GM12878 (cell line): ENCODE data around the gene NTRK3. TPM values are rescaled to one million over a fixed set of nuclear protein-coding genes. Genes with fewer than 3 reads are reported as not detected.

Experiments used
- ATAC-seq: fragments of 200-7000 bp; cut with Tn5 transposase; 3 replicates; pipeline ENCODE4 v1.9.1; 2020; ENCODE audit warnings: mild to moderate bottlenecking, moderate library complexity
- BruUV-seq: library from RNA; stranded (reverse); fragments of 400-500 nt; replicated peaks from 2 replicates; lab custom pipeline; 2021; lab: Mats Ljungman, UMichigan
- CTCF ChIA-PET: fragments of 300-600 bp; sonication (Branson Sonifier 250); formaldehyde crosslinking; extraction: SDS; loops from one replicate; lab custom pipeline; 2021; ENCODE audit warnings: inconsistent platforms; lab: Yijun Ruan, JAX
- POLR2A ChIA-PET: fragments of 350-600 bp; formaldehyde crosslinking; extraction: SDS; loops from one replicate; lab custom pipeline; 2021; ENCODE audit warnings: inconsistent platforms; lab: Charles Lee
- RAD21 ChIA-PET: fragments of 300-600 bp; sonication (Branson Sonifier 250); formaldehyde crosslinking; loops from one replicate; lab custom pipeline; 2023; ENCODE audit warnings: antibody characterized with exemption; ENCODE audit not compliant: unreplicated experiment; lab: Charles Lee
- SMC1A ChIA-PET: fragments of 300-600 bp; sonication (Branson Sonifier 250); formaldehyde crosslinking; loops from one replicate; lab custom pipeline; 2023; ENCODE audit not compliant: unreplicated experiment, uncharacterized antibody; lab: Charles Lee
- DNase-seq: peaks from one replicate; pipeline ENCODE4 v3.0.0-alpha.2; 2011; ENCODE audit warnings: low read depth, low spot score
- FAIRE-seq: peaks from 3 replicates; lab custom pipeline; 2011; peaks lifted over from hg19 to GRCh38; lab: Jason Lieb, UNC
- H2AFZ ChIP-seq: 2 replicates; pipeline ENCODE4 v1.6.0; 2011; ENCODE audit warnings: low read depth, low read length, control low read depth; ENCODE audit not compliant: control insufficient read depth
- H3K27ac ChIP-seq: 2 replicates; pipeline ENCODE4 v1.5.1; 2011; ENCODE audit warnings: control low read depth; ENCODE audit not compliant: control insufficient read depth, insufficient read depth
- H3K27me3 ChIP-seq, 2 experiments: replicated peaks in 1 of 2; 2 replicates each; pipeline versions ENCODE4 v1.6.0 to v1.6.1; 2011; ENCODE audit warnings: low read length in 1 of 2; ENCODE audit not compliant: control insufficient read depth in 2 of 2, insufficient read depth in 2 of 2
- H3K36me3 ChIP-seq, 2 experiments: 2 replicates each; pipeline ENCODE4 v1.5.1; 2011; ENCODE audit warnings: low read length in 1 of 2; ENCODE audit not compliant: control insufficient read depth in 2 of 2, insufficient read depth in 2 of 2
- H3K4me1 ChIP-seq: 2 replicates; pipeline ENCODE4 v1.6.1; 2011; ENCODE audit warnings: mild to moderate bottlenecking, low read length, moderate library complexity, mixed read lengths; ENCODE audit not compliant: control insufficient read depth, insufficient read depth
- H3K4me2 ChIP-seq: 2 replicates; pipeline ENCODE4 v1.6.0; 2011; ENCODE audit warnings: control low read depth; ENCODE audit not compliant: control insufficient read depth, insufficient read depth
- H3K4me3 ChIP-seq: fragments of 200-600 bp; sonication (generic); 2 replicates; pipeline ENCODE4 v1.5.1; 2016
- H3K79me2 ChIP-seq: 2 replicates; pipeline ENCODE4 v1.6.0; 2011; ENCODE audit warnings: low read length; ENCODE audit not compliant: control insufficient read depth, insufficient read depth
- H3K9ac ChIP-seq: 2 replicates; pipeline ENCODE4 v1.8.0; 2011; ENCODE audit warnings: low read length, control low read depth, mixed read lengths; ENCODE audit not compliant: control insufficient read depth, insufficient read depth
- H3K9me3 ChIP-seq: replicated peaks from 3 replicates; pipeline ENCODE4 v1.5.1; 2011; ENCODE audit warnings: mild to moderate bottlenecking, low read length; ENCODE audit not compliant: control insufficient read depth, insufficient read depth
- H4K20me1 ChIP-seq: 2 replicates; pipeline ENCODE4 v1.6.0; 2011; ENCODE audit not compliant: control insufficient read depth, insufficient read depth
- ASH2L ChIP-seq: fragments of 300-600, 200-600 bp; sonication (generic); IDR thresholded peaks from 2 replicates; pipeline ENCODE4 v1.6.1; 2017; ENCODE audit warnings: low read depth, mild to moderate bottlenecking, borderline replicate concordance
- EED ChIP-seq: sonication (generic); IDR thresholded peaks from 2 replicates; pipeline ENCODE4 v1.6.1; 2016; ENCODE audit warnings: antibody characterized with exemption, low read depth
- FOXM1 ChIP-seq: IDR thresholded peaks from 2 replicates; pipeline ENCODE4 v1.6.1; 2012; ENCODE audit warnings: low read depth, mild to moderate bottlenecking, inconsistent platforms, low read length, moderate library complexity
- JUND ChIP-seq: IDR thresholded peaks from 2 replicates; pipeline ENCODE4 v1.6.1; 2012; ENCODE audit warnings: low read depth, mild to moderate bottlenecking, low read length, improper control_type of control experiment, moderate library complexity
- MTA3 ChIP-seq: IDR thresholded peaks from 2 replicates; pipeline ENCODE4 v1.6.1; 2012; ENCODE audit warnings: low read length, inconsistent platforms, borderline replicate concordance
- MXI1 ChIP-seq: fragments of 150-350 bp; IDR thresholded peaks from 2 replicates; pipeline ENCODE4 v1.6.1; 2011; ENCODE audit warnings: low read depth, mild to moderate bottlenecking, inconsistent platforms, low read length, improper control_type of control experiment
- MYC ChIP-seq: IDR thresholded peaks from 2 replicates; pipeline ENCODE4 v1.6.1; 2011; ENCODE audit warnings: mild to moderate bottlenecking, low read length, moderate library complexity, inconsistent platforms; ENCODE audit not compliant: insufficient read depth, insufficient replicate concordance, insufficient read length, severe bottlenecking
- POLR2AphosphoS5 ChIP-seq: IDR thresholded peaks from 2 replicates; pipeline ENCODE4 v1.6.1; 2011; ENCODE audit warnings: mild to moderate bottlenecking, low read length, inconsistent platforms
- ZNF217 ChIP-seq: fragments of 450-650 bp; IDR thresholded peaks from 2 replicates; pipeline ENCODE4 v1.6.1; 2017; ENCODE audit warnings: antibody characterized with exemption, mild to moderate bottlenecking
- ZNF622 ChIP-seq: fragments of 450-650 bp; IDR thresholded peaks from 2 replicates; pipeline ENCODE4 v1.6.1; 2017; ENCODE audit warnings: mild to moderate bottlenecking, inconsistent platforms
- WGBS: methylation state at CpG from one replicate; pipeline ENCODE4 v1.1.6; 2016; ENCODE audit warnings: low lambda C conversion rate; ENCODE audit not compliant: insufficient replicate concordance, insufficient coverage; ENCODE audit errors: missing lambda C conversion rate; 5-methylcytosine and 5-hydroxymethylcytosine counted together
- in situ Hi-C: fragments of 300-500 bp; cut with MboI; formaldehyde crosslinking; loops from 9 replicates; pipeline ENCODE4 v1.14.3; 2018; ENCODE audit warnings: mixed read lengths
- intact Hi-C: fragments of 100-400 bp; cut with micrococcal nuclease; formaldehyde crosslinking; loops from one replicate; pipeline ENCODE4 v1.14.2; 2022; ENCODE audit not compliant: unreplicated experiment
- polyA plus RNA-seq, 11 experiments: library from polyadenylated mRNA; depleted of rRNA in 4 of 11; unstranded in 6 of 11; stranded (reverse) in 5 of 11; fragments of >200 nt; fragmentation: Nextera tagmentation in 4 of 11; fragmentation: Illumina TruSeq in 1 of 11; extraction: Ambion mirVana in 4 of 11; extraction: Trizol in 1 of 11; gene quantifications; 1 replicate in 1 of 11; 2 replicates in 10 of 11; pipeline versions ENCODE4 v1.2.1 to v1.2.3, GENCODE V29; 2011 to 2016; ENCODE audit warnings: inconsistent platforms in 2 of 11, missing spikeins in 2 of 11, low read depth in 1 of 11
- total RNA-seq, 4 experiments: library from RNA; depleted of rRNA in 3 of 4; stranded (reverse); fragments of >200 nt in 3 of 4; fragmentation: Illumina TruSeq in 1 of 4; extraction: Trizol in 1 of 4; gene quantifications; 2 replicates each; pipeline versions ENCODE4 v1.2.1 to v1.2.3, GENCODE V29; 2013 to 2021
- TF ChIP-seq, protein P1 (sequence below): fragments of 450-650 bp; conservative IDR thresholded peaks from 2 replicates; pipeline ENCODE4 v1.6.1; 2017; ENCODE audit warnings: mild to moderate bottlenecking, moderate library complexity
- TF ChIP-seq, protein P2 (sequence below): fragments of 450-650 bp; formaldehyde crosslinking; IDR thresholded peaks from 2 replicates; pipeline ENCODE4 v1.5.0; 2022; ENCODE audit warnings: mild to moderate bottlenecking, missing genetic modification characterization

The NTRK3 gene
- total and polyA plus RNA-seq, 10 of the 15 experiments (the other 5 are each of a cell fraction or from before 2014, with no cell fraction given), result not detected

DNA sequence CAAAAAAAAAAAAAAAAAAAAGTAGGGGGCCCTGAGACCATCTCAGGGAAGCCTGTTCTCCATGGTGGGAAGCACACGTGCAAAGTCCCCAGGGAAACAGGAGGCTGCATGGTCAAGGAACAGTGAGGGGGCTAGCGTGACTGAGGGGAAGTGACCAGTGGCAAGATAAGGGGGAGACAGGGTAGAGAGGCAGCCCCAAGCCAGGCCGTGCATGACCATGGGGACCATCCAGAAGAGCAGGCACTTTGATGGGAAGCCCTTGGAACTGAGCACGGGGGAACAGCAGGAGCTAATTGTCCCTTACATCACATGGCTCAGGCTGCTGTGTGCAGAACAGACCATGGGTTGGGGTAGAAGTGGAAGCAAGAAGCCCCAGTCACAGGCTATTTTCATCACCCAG, 196.2 kb downstream of the NTRK3 start:
- intact Hi-C loops, result no loop called here
- FAIRE-seq, result no peak
- SMC1A ChIA-PET, result no interaction called here

More for the DNA sequence above, 196.2 kb downstream of the NTRK3 start:
- no peak for DNase-seq
- ChIA-PET CTCF (no interaction called here), POLR2A (no interaction called here), RAD21 (no interaction called here)
- no peaks in the 10 kb centered on the region for H3K4me1 ChIP-seq
- no peaks in the 10 kb centered on the region for H3K27me3 ChIP-seq
- no peak for ATAC-seq
- BruUV-seq, result no TSS peak
- no peak overlapping the region for H2AFZ ChIP-seq
- H3K4me3 ChIP-seq, result no peak overlapping the region
- no peaks in the 10 kb centered on the region for H3K9me3 ChIP-seq
- H3K79me2 ChIP-seq, result no peaks in the 10 kb centered on the region
- WGBS, result 17% methylated on average over 4 of the region's 4 CpGs
- H3K27ac ChIP-seq, result no peak overlapping the region
- no peaks in the 10 kb centered on the region for H4K20me1 ChIP-seq
- H3K4me2 ChIP-seq, result no peak overlapping the region
- H3K9ac ChIP-seq, result no peak overlapping the region
- in situ Hi-C loops, result no loop called here
- H3K36me3 ChIP-seq, result no peaks in the 10 kb centered on the region
- TF ChIP-seq MTA3 (no peak), FOXM1 (no peak), MXI1 (no peak), ZNF622 (no peak), EED (no peak), ASH2L (no peak), MYC (no peak), ZNF217 (no peak), POLR2AphosphoS5 (no peak), JUND (no peak)
- TF ChIP-seq, protein P1, sequence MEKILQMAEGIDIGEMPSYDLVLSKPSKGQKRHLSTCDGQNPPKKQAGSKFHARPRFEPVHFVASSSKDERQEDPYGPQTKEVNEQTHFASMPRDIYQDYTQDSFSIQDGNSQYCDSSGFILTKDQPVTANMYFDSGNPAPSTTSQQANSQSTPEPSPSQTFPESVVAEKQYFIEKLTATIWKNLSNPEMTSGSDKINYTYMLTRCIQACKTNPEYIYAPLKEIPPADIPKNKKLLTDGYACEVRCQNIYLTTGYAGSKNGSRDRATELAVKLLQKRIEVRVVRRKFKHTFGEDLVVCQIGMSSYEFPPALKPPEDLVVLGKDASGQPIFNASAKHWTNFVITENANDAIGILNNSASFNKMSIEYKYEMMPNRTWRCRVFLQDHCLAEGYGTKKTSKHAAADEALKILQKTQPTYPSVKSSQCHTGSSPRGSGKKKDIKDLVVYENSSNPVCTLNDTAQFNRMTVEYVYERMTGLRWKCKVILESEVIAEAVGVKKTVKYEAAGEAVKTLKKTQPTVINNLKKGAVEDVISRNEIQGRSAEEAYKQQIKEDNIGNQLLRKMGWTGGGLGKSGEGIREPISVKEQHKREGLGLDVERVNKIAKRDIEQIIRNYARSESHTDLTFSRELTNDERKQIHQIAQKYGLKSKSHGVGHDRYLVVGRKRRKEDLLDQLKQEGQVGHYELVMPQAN, result no peak
- TF ChIP-seq, protein P2, sequence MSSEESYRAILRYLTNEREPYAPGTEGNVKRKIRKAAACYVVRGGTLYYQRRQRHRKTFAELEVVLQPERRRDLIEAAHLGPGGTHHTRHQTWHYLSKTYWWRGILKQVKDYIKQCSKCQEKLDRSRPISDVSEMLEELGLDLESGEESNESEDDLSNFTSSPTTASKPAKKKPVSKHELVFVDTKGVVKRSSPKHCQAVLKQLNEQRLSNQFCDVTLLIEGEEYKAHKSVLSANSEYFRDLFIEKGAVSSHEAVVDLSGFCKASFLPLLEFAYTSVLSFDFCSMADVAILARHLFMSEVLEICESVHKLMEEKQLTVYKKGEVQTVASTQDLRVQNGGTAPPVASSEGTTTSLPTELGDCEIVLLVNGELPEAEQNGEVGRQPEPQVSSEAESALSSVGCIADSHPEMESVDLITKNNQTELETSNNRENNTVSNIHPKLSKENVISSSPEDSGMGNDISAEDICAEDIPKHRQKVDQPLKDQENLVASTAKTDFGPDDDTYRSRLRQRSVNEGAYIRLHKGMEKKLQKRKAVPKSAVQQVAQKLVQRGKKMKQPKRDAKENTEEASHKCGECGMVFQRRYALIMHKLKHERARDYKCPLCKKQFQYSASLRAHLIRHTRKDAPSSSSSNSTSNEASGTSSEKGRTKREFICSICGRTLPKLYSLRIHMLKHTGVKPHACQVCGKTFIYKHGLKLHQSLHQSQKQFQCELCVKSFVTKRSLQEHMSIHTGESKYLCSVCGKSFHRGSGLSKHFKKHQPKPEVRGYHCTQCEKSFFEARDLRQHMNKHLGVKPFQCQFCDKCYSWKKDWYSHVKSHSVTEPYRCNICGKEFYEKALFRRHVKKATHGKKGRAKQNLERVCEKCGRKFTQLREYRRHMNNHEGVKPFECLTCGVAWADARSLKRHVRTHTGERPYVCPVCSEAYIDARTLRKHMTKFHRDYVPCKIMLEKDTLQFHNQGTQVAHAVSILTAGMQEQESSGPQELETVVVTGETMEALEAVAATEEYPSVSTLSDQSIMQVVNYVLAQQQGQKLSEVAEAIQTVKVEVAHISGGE (CRISPR knock-in tag), result no peak
